LNCaP clone FGC (cell line): ENCODE results near the gene NFIA.

Experiments
- DNase-seq: peaks from one replicate; pipeline ENCODE4 v3.0.0-alpha.2; 2011; ENCODE audit warnings: low read depth
- H3K4me3 ChIP-seq: 2 replicates; pipeline ENCODE4 v1.5.1; 2011; ENCODE audit warnings: mild to moderate bottlenecking, low read depth, low read length, control low read depth
- CTCF ChIP-seq: IDR thresholded peaks from 2 replicates; pipeline ENCODE4 v1.5.1; 2012; ENCODE audit warnings: mild to moderate bottlenecking; ENCODE audit not compliant: control insufficient read depth, insufficient read depth; ENCODE audit errors: extremely low read depth

Gene NFIA

DNA sequence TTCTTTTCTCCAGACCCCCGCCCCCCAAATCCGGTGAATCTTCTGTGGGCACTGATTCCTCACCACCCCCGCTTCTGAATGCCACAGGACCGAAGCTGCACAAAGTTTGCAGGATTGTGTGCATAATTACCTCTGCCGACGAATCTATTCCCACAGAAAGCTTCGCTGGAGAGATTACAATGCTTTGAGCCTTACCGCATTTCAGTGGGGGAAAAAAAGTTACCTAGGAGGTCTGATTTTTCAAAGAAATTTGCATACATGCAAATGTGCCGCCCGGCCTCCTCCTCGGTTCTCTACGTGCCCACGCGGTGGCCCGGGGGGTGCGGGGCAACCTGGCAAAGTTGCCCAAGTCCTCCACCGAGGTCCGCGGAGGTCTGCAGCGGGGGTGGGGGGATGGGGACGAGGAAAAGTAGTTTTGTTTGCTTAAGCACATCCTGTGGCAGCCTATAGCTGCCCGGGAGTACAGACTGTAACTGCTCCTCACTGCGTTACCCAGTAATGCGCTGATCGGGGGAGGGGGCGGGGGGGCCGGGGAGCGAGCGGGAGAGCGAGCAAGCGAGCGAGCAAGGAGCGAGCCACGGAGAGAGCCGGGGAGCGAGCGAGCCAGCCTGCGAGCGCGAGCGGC, 563 bp upstream of the NFIA start:
- DNase-seq = no peak
- H3K4me3 ChIP-seq = peak overlapping the region; percentile 77
- no peak for TF ChIP-seq CTCF

- H3K4me3 ChIP-seq = peak overlapping the region; percentile 77
- TF ChIP-seq CTCF = no peak
- DNase-seq = no peak
These were observed 849 bp downstream of the NFIA start for GRCh38 chr1:61083013-61083806.

DNA sequence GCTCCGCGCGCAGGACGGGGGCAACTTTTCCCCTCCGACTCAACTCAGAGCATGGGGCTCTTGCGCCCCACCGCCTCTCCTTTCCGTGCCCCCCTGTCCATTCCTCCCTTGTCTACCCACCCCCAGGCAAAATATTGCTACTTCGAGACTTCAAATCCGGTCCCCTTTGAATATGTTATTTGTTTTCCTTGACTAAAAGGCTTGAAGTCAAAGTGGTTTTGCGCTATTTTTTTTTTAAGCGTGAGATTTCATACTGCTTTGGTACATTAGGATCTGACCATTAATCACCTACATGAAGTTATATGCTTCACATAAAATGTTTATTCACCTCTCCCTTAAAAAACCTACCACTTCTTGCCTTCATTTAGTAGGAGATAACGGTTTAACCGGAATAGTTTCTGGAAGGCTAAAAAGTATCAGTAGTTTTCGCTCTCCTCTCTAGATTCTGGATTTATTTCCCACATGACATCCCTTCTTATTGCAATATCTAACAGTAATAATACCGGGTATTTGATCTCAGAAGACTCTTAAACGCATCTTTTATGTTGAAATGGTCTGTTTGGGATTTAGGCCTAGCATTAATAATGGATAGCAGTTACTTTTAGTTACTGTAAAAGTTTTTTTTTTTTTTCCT, 1.6 kb downstream of the NFIA start:
- no peak for TF ChIP-seq CTCF
- H3K4me3 ChIP-seq = peak overlapping the region; percentile 77
- no peak for DNase-seq

DNA sequence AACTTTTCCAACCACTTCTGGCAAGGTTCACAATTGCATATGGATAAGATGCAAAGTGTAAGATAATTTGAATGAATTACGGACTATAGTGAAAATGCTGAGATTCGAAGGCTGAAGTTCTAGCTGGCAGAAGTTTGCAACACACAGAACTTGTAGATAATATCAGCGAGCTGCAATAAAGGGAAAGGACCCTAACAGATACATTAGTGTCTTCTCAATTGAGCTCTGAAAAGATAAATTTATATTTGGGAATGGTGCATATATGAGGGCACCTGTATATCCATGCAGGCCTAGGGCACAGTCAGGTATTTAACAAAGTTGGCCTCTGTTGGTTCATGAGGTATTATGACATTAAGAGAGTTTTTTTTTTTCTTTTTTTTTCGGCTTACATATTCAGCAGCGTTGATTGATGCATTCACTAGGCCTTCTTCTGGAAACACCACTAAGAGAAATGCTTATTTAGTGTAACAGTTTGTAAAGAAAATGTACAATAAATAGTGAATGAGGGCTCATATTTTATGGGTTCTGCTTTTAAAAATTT, 2.2 kb downstream of the NFIA start:
- H3K4me3 ChIP-seq = peak overlapping the region; percentile 77
- no peak for DNase-seq
- TF ChIP-seq CTCF = no peak

GRCh38 chr1:61085206-61085982, 3.0 kb downstream of the NFIA start:
- peak overlapping the region; percentile 10; the same call in 1 of the 2 replicates for H3K4me3 ChIP-seq
- no peak for DNase-seq
- TF ChIP-seq CTCF = no peak

GRCh38 chr1:61085983-61086644, 3.8 kb downstream of the NFIA start:
- peak overlapping the region; percentile 10; the same call in 1 of the 2 replicates for H3K4me3 ChIP-seq
- TF ChIP-seq CTCF = no peak
- DNase-seq = no peak
